Measurements from ENCODE around the gene TIMM17A. TPM values are rescaled to one million over a fixed set of nuclear protein-coding genes. Genes with fewer than 3 reads are reported as not detected.
"Not testable (repeated sequence)": the region's sequence is repeated elsewhere in the genome, so short reads cannot be mapped to it uniquely, and the experiment has no call there.

Gene TIMM17A
- total RNA-seq, 1 experiment from 2014 or later, result 60.4 TPM

- H3K9me2 ChIP-seq (ENCODE audit: insufficient read depth), result no peaks in the 10 kb centered on the region
- peak overlapping the region; percentile 83 for H3K27ac ChIP-seq
- peaks cover 10% of the 10 kb centered on the region; the same call in 1 of the 2 replicates for H3K4me1 ChIP-seq (replicated peaks; ENCODE audit: insufficient read depth)
- TSS peak; percentile 87 for BruUV-seq (replicated peaks)
- peaks cover 16% of the 10 kb centered on the region; the same call in 1 of the 2 replicates for H3F3A ChIP-seq (ENCODE audit: insufficient read depth, low read depth)
- peaks cover 46% of the 10 kb centered on the region for H3K79me2 ChIP-seq (ENCODE audit: low read depth)
- H3K4me3 ChIP-seq, result peak overlapping the region; percentile 92
- ChIA-PET POLR2A (ENCODE audit: unreplicated experiment) (interaction anchor here (0.6 to 1.0 kb wide), 7 partner anchors 12 to 125 kb away, joined by 3 to 21 read pairs (median 5); partner anchors contain the start of gene ELF3), CTCF (interaction anchor here (0.6 to 1.4 kb wide), 2 partner anchors 37 to 58 kb away, joined by 3 to 11 read pairs; no protein-coding TSS in a partner anchor)
- H4K20me1 ChIP-seq (ENCODE audit: insufficient read depth), result peaks cover 5% of the 10 kb centered on the region; the same call in 1 of the 2 replicates
- intact Hi-C loops (cut with micrococcal nuclease; ENCODE audit: unreplicated experiment), result loop anchor here (1.0 kb wide), 1 partner anchor 57 kb away; no protein-coding TSS in a partner anchor
- H3K9me3 ChIP-seq (ENCODE audit: insufficient read depth, low read depth), result no peaks in the 10 kb centered on the region
- peaks cover 18% of the 10 kb centered on the region for H3K36me3 ChIP-seq (ENCODE audit: low read depth)
- TF ChIP-seq EZH2 (IDR thresholded peaks at IDR 0.05; ENCODE audit: low read depth) (no peak), CTCF (conservative IDR thresholded peaks at IDR 0.05) (no peak)
- H3K4me2 ChIP-seq, result peak overlapping the region; percentile 70
- DNase-seq, result no peak
- no peaks in the 10 kb centered on the region for H3K27me3 ChIP-seq (ENCODE audit: insufficient read depth, low read depth)
- H2AFZ ChIP-seq, result peak overlapping the region; percentile 81
Observed at GRCh38 chr1:201954263-201955008, 867 bp upstream of the TIMM17A start.

- Histone ChIP-seq H3K4me1 (replicated peaks; ENCODE audit: insufficient read depth) (peaks cover 10% of the 10 kb centered on the region; the same call in 1 of the 2 replicates), H3F3A (ENCODE audit: insufficient read depth, low read depth) (peaks cover 24% of the 10 kb centered on the region), H3K4me3 (peak overlapping the region; percentile 92), H3K9me3 (ENCODE audit: insufficient read depth, low read depth) (no peaks in the 10 kb centered on the region), H3K4me2 (peak overlapping the region; percentile 86), H2AFZ (peak overlapping the region; percentile 84), H3K79me2 (ENCODE audit: low read depth) (peaks cover 54% of the 10 kb centered on the region), H3K36me3 (ENCODE audit: low read depth) (peaks cover 26% of the 10 kb centered on the region), H4K20me1 (ENCODE audit: insufficient read depth) (peaks cover 7% of the 10 kb centered on the region; the same call in 1 of the 2 replicates), H3K27me3 (ENCODE audit: insufficient read depth, low read depth) (no peaks in the 10 kb centered on the region), H3K9me2 (ENCODE audit: insufficient read depth) (no peaks in the 10 kb centered on the region), H3K27ac (peak overlapping the region; percentile 83)
- BruUV-seq (replicated peaks), result TSS peak; percentile 65
- intact Hi-C loops (cut with micrococcal nuclease; ENCODE audit: unreplicated experiment), result loop anchor here (1.0 kb wide), 1 partner anchor 58 kb away; no protein-coding TSS in a partner anchor
- DNase-seq, result no peak
- CTCF ChIA-PET, result interaction anchor here (0.6 kb wide), 1 partner anchor 69 kb away, joined by 3 read pairs; no protein-coding TSS in a partner anchor
- POLR2A ChIA-PET (ENCODE audit: unreplicated experiment), result interaction anchor here (0.6 to 1.0 kb wide), 3 partner anchors 14 to 92 kb away, joined by 3 to 8 read pairs (median 6); no protein-coding TSS in a partner anchor
- TF ChIP-seq EZH2 (IDR thresholded peaks at IDR 0.05; ENCODE audit: low read depth) (no peak), CTCF (conservative IDR thresholded peaks at IDR 0.05) (no peak)
Observed at GRCh38 chr1:201955729-201956143, 433 bp downstream of the TIMM17A start.

GRCh38 chr1:201958348-201958747 is 3.0 kb downstream of the TIMM17A start:
- H3K27me3 ChIP-seq (ENCODE audit: insufficient read depth, low read depth), result no peaks in the 10 kb centered on the region
- peaks cover 17% of the 10 kb centered on the region for H4K20me1 ChIP-seq (ENCODE audit: insufficient read depth)
- H3K4me3 ChIP-seq, result no peak overlapping the region
- peaks cover 10% of the 10 kb centered on the region; the same call in 1 of the 2 replicates for H3K4me1 ChIP-seq (replicated peaks; ENCODE audit: insufficient read depth)
- ChIA-PET CTCF (no interaction called here), POLR2A (ENCODE audit: unreplicated experiment) (interaction anchor here (0.7 kb wide), 1 partner anchor 282 kb away, joined by 9 read pairs; no protein-coding TSS in a partner anchor)
- H3K36me3 ChIP-seq (ENCODE audit: low read depth), result peaks cover 42% of the 10 kb centered on the region
- H3K9me2 ChIP-seq (ENCODE audit: insufficient read depth), result no peaks in the 10 kb centered on the region
- no peak overlapping the region for H2AFZ ChIP-seq
- no peaks in the 10 kb centered on the region for H3K9me3 ChIP-seq (ENCODE audit: insufficient read depth, low read depth)
- no peak for DNase-seq
- peaks cover 66% of the 10 kb centered on the region for H3K79me2 ChIP-seq (ENCODE audit: low read depth)
- no TSS peak for BruUV-seq (replicated peaks)
- H3K4me2 ChIP-seq, result no peak overlapping the region
- intact Hi-C loops (cut with micrococcal nuclease; ENCODE audit: unreplicated experiment), result no loop called here
- peaks cover 31% of the 10 kb centered on the region for H3F3A ChIP-seq (ENCODE audit: insufficient read depth, low read depth)
- no peak overlapping the region for H3K27ac ChIP-seq
- TF ChIP-seq EZH2 (IDR thresholded peaks at IDR 0.05; ENCODE audit: low read depth), result no peak
- TF ChIP-seq CTCF (conservative IDR thresholded peaks at IDR 0.05), result no peak

GRCh38 chr1:201962382-201962781 is 7.1 kb downstream of the TIMM17A start:
- not testable (repeated sequence) for BruUV-seq (replicated peaks)

More at GRCh38 chr1:201962382-201962781, 7.1 kb downstream of the TIMM17A start:
- POLR2A ChIA-PET (ENCODE audit: unreplicated experiment); H3K9me3 ChIP-seq (ENCODE audit: insufficient read depth, low read depth); H3K27ac ChIP-seq; H2AFZ ChIP-seq; H3K4me3 ChIP-seq; H3K9me2 ChIP-seq (ENCODE audit: insufficient read depth); CTCF ChIA-PET; H3K4me1 ChIP-seq (replicated peaks; ENCODE audit: insufficient read depth); H3K4me2 ChIP-seq; H3K27me3 ChIP-seq (ENCODE audit: insufficient read depth, low read depth); intact Hi-C loops (cut with micrococcal nuclease; ENCODE audit: unreplicated experiment); DNase-seq: not testable (repeated sequence)
- Histone ChIP-seq H3K36me3 (ENCODE audit: low read depth) (peaks cover 62% of the 10 kb centered on the region), H3K79me2 (ENCODE audit: low read depth) (peaks cover 37% of the 10 kb centered on the region), H4K20me1 (ENCODE audit: insufficient read depth) (peaks cover 29% of the 10 kb centered on the region), H3F3A (ENCODE audit: insufficient read depth, low read depth) (peaks cover 51% of the 10 kb centered on the region)
